ENCODE data around the gene NR2E3.

- TF ChIP-seq CTCF (conservative IDR thresholded peaks at IDR 0.05; ENCODE audit: low read depth, low read length) (no peak), EZH2 (IDR thresholded peaks at IDR 0.05; ENCODE audit: borderline replicate concordance, low read depth, low read length, poor library complexity, severe bottlenecking) (no peak)
Observed at GRCh38 chr15:71811752-71812735, 1.7 kb downstream of the NR2E3 start.

All from A673 (cell line).